NB4 (cell line): ENCODE results near the gene SAMD10.

Experiments
- CTCF ChIP-seq: IDR thresholded peaks from one replicate; pipeline ENCODE4 v1.5.1; 2012; ENCODE audit warnings: low read depth, low read length
- MAX ChIP-seq: IDR thresholded peaks from 2 replicates; pipeline ENCODE4 v1.6.1; 2011; ENCODE audit warnings: low read depth, low read length
- MYC ChIP-seq: IDR thresholded peaks from 2 replicates; pipeline ENCODE4 v1.6.1; 2011; ENCODE audit warnings: low read depth, low read length
- POLR2A ChIP-seq: IDR thresholded peaks from 2 replicates; pipeline ENCODE4 v1.6.1; 2011; ENCODE audit warnings: mild to moderate bottlenecking; ENCODE audit not compliant: insufficient read length; ENCODE audit errors: extremely low read depth

GRCh38 chr20:63963348-63963741 is 16.1 kb downstream of the SAMD10 start:
- TF ChIP-seq MYC (no peak), CTCF (no peak), POLR2A (no peak), MAX (no peak)
